IMR-90 (cell line): ENCODE data around the gene ANAPC7. TPM values are rescaled to one million over a fixed set of nuclear protein-coding genes. Genes with fewer than 3 reads are reported as not detected.

ENCODE experiments used
- ATAC-seq: fragments of 200-7000 bp; cut with Tn5 transposase; 2 replicates; pipeline ENCODE4 v1.9.1; 2020; ENCODE audit warnings: low read depth, mild to moderate bottlenecking, moderate library complexity
- BruUV-seq: library from RNA; stranded (reverse); fragments of 400-500 nt; replicated peaks from 2 replicates; lab custom pipeline; 2021; lab: Mats Ljungman, UMichigan
- CTCF ChIA-PET: fragments of 300-600 bp; formaldehyde crosslinking; extraction: SDS; loops from one replicate; lab custom pipeline; 2021; ENCODE audit warnings: antibody characterized with exemption; lab: Yijun Ruan, JAX
- POLR2A ChIA-PET: fragments of 300-600 bp; sonication (Branson Sonifier 250); formaldehyde crosslinking; loops from one replicate; lab custom pipeline; 2022; ENCODE audit warnings: antibody characterized with exemption; ENCODE audit not compliant: unreplicated experiment; lab: Charles Lee
- DNase-seq: peaks from one replicate; pipeline ENCODE4 v3.0.0; 2013
- H2AFZ ChIP-seq: replicated peaks from 2 replicates; pipeline ENCODE3; 2013; ENCODE audit warnings: low read length, mild to moderate bottlenecking; ENCODE audit not compliant: poor library complexity
- H2AK5ac ChIP-seq: 2 replicates; pipeline ENCODE4 v1.6.1; 2013; ENCODE audit warnings: low read depth, low read length, inconsistent platforms
- H2AK9ac ChIP-seq: replicated peaks from 2 replicates; pipeline ENCODE3; 2013; ENCODE audit warnings: mild to moderate bottlenecking, low read depth, low read length, moderate library complexity; ENCODE audit not compliant: poor library complexity
- H2BK120ac ChIP-seq: 2 replicates; pipeline ENCODE4 v1.6.1; 2013; ENCODE audit warnings: low read depth, low read length, inconsistent platforms
- H2BK15ac ChIP-seq: 3 replicates; pipeline ENCODE4 v1.6.1; 2013; ENCODE audit warnings: low read depth, low read length, inconsistent platforms
- H2BK20ac ChIP-seq: 2 replicates; pipeline ENCODE4 v1.6.1; 2013; ENCODE audit warnings: low read depth, mild to moderate bottlenecking, inconsistent platforms, low read length, moderate library complexity
- H2BK5ac ChIP-seq: 2 replicates; pipeline ENCODE4 v1.6.1; 2013; ENCODE audit warnings: mild to moderate bottlenecking, low read depth, low read length, inconsistent platforms; ENCODE audit not compliant: poor library complexity, severe bottlenecking
- H3K14ac ChIP-seq: replicated peaks from 2 replicates; pipeline ENCODE4 v1.6.1; 2013; ENCODE audit warnings: low read depth, low read length, inconsistent platforms
- H3K18ac ChIP-seq: 2 replicates; pipeline ENCODE4 v1.6.1; 2013; ENCODE audit warnings: low read depth, low read length, control low read depth
- H3K23ac ChIP-seq: 2 replicates; pipeline ENCODE4 v1.6.1; 2013; ENCODE audit warnings: low read depth, low read length, inconsistent platforms
- H3K27ac ChIP-seq: 2 replicates; pipeline ENCODE4 v1.5.1; 2013; ENCODE audit warnings: mild to moderate bottlenecking, control low read depth, low read length; ENCODE audit not compliant: insufficient read depth
- H3K27me3 ChIP-seq: 2 replicates; pipeline ENCODE4 v1.6.1; 2013; ENCODE audit warnings: low read length; ENCODE audit not compliant: control insufficient read depth, insufficient read depth
- H3K36me3 ChIP-seq: 2 replicates; pipeline ENCODE4 v1.6.1; 2013; ENCODE audit warnings: low read length, mixed read lengths; ENCODE audit not compliant: control insufficient read depth, insufficient read depth
- H3K4ac ChIP-seq: 2 replicates; pipeline ENCODE4 v1.6.1; 2013; ENCODE audit warnings: low read depth, low read length, inconsistent platforms
- H3K4me1 ChIP-seq: 2 replicates; pipeline ENCODE4 v1.6.1; 2013; ENCODE audit warnings: low read length, mixed read lengths; ENCODE audit not compliant: control insufficient read depth, insufficient read depth
- H3K4me2 ChIP-seq: 2 replicates; pipeline ENCODE4 v1.6.1; 2013; ENCODE audit warnings: low read depth, mild to moderate bottlenecking, control low read depth, low read length, moderate library complexity
- H3K4me3 ChIP-seq: 2 replicates; pipeline ENCODE4 v1.5.1; 2013; ENCODE audit warnings: low read depth, mild to moderate bottlenecking, control low read depth, low read length, moderate library complexity; ENCODE audit not compliant: insufficient read depth
- H3K56ac ChIP-seq: 2 replicates; pipeline ENCODE4 v1.6.1; 2013; ENCODE audit warnings: low read length, inconsistent platforms; ENCODE audit not compliant: insufficient read depth; ENCODE audit errors: extremely low read depth
- H3K79me1 ChIP-seq, 2 experiments: 2 replicates each; pipeline ENCODE4 v1.6.1; 2013; ENCODE audit warnings: low read length in 2 of 2, inconsistent platforms in 1 of 2, low read depth in 1 of 2
- H3K9ac ChIP-seq: 2 replicates; pipeline ENCODE4 v1.6.1; 2013; ENCODE audit warnings: low read depth, low read length, control low read depth
- H3K9me1 ChIP-seq: 2 replicates; pipeline ENCODE4 v1.6.1; 2013; ENCODE audit warnings: low read length, inconsistent platforms; ENCODE audit not compliant: insufficient read depth
- H3K9me3 ChIP-seq: 2 replicates; pipeline ENCODE4 v1.6.1; 2013; ENCODE audit warnings: low read length; ENCODE audit not compliant: control insufficient read depth, insufficient read depth
- H4K20me1 ChIP-seq: 2 replicates; pipeline ENCODE4 v1.6.1; 2013; ENCODE audit warnings: low read length, inconsistent platforms; ENCODE audit not compliant: insufficient read depth
- H4K5ac ChIP-seq: 2 replicates; pipeline ENCODE4 v1.6.1; 2013; ENCODE audit warnings: mild to moderate bottlenecking, low read depth, low read length, control low read depth
- H4K8ac ChIP-seq, 2 experiments: 2 replicates each; pipeline ENCODE4 v1.6.1; 2013; ENCODE audit warnings: low read depth in 2 of 2, low read length in 2 of 2, control low read depth in 1 of 2, inconsistent platforms in 1 of 2
- H4K91ac ChIP-seq: 2 replicates; pipeline ENCODE4 v1.6.1; 2013; ENCODE audit warnings: low read depth, low read length, inconsistent platforms; ENCODE audit not compliant: insufficient read depth
- CHD1 ChIP-seq: IDR thresholded peaks from 2 replicates; pipeline ENCODE4 v1.6.1; 2012; ENCODE audit warnings: low read depth, low read length, improper control_type of control experiment
- ELK1 ChIP-seq: fragments of 150-350 bp; IDR thresholded peaks from 2 replicates; pipeline ENCODE4 v1.6.1; 2016; ENCODE audit warnings: low read depth, mild to moderate bottlenecking, low read length, moderate library complexity, borderline replicate concordance
- MAFK ChIP-seq: IDR thresholded peaks from 2 replicates; pipeline ENCODE4 v1.6.1; 2012; ENCODE audit warnings: low read depth, low read length, improper control_type of control experiment
- MAZ ChIP-seq: IDR thresholded peaks from 2 replicates; pipeline ENCODE4 v1.6.1; 2012; ENCODE audit warnings: low read depth, mild to moderate bottlenecking, low read length, improper control_type of control experiment, moderate library complexity, borderline replicate concordance
- NFE2L2 ChIP-seq: fragments of 150-350 bp; IDR thresholded peaks from 2 replicates; pipeline ENCODE4 v1.6.1; 2016; ENCODE audit warnings: low read depth, mild to moderate bottlenecking, low read length
- POLR2A ChIP-seq: IDR thresholded peaks from 2 replicates; pipeline ENCODE4 v1.6.1; 2012; ENCODE audit warnings: mild to moderate bottlenecking, low read depth, low read length
- WGBS, 2 experiments: methylation state at CpG; one replicate each; pipeline versions ENCODE4 v1.1.5 to v1.1.7; 2013; ENCODE audit warnings: missing lambda C conversion rate in 2 of 2; ENCODE audit not compliant: insufficient read length in 1 of 2; ENCODE audit errors: extremely low coverage in 2 of 2; 5-methylcytosine and 5-hydroxymethylcytosine counted together
- dilution Hi-C: fragments of 300-500 bp; cut with HindIII; formaldehyde crosslinking; loops from one replicate; pipeline ENCODE4 v1.14.3; 2018; ENCODE audit warnings: low sequenced_read_pairs; ENCODE audit not compliant: unreplicated experiment
- in situ Hi-C: fragments of 300-500 bp; cut with MboI; formaldehyde crosslinking; loops from 3 replicates; pipeline ENCODE4 v1.14.3; 2019; ENCODE audit warnings: low sequenced_read_pairs, inconsistent platforms, mixed read lengths
- intact Hi-C: fragments of 100-400 bp; cut with micrococcal nuclease; formaldehyde crosslinking; loops from 2 replicates; pipeline ENCODE4 v1.10.0; 2022
- polyA plus RNA-seq, 3 experiments: library from polyadenylated mRNA; depleted of rRNA; stranded (reverse); fragments of >200 nt; gene quantifications; 2 replicates each; pipeline ENCODE4 v1.2.3, GENCODE V29; 2012; ENCODE audit warnings: low replicate concordance in 1 of 3
- total RNA-seq: library from RNA; depleted of rRNA; stranded (reverse); fragments of >200 nt; gene quantifications from 2 replicates; pipeline ENCODE4 v1.2.3, GENCODE V29; 2012
- TF ChIP-seq, protein P1 (sequence below): fragments of 150-350 bp; IDR thresholded peaks from 2 replicates; pipeline ENCODE4 v1.6.1; 2017; ENCODE audit warnings: mild to moderate bottlenecking, antibody characterized with exemption, low read length, low read depth

ANAPC7 gene
- total and polyA plus RNA-seq, 2 of the 4 experiments (the other 2 are of a cell fraction) = 46.4 to 57.9 TPM

DNA sequence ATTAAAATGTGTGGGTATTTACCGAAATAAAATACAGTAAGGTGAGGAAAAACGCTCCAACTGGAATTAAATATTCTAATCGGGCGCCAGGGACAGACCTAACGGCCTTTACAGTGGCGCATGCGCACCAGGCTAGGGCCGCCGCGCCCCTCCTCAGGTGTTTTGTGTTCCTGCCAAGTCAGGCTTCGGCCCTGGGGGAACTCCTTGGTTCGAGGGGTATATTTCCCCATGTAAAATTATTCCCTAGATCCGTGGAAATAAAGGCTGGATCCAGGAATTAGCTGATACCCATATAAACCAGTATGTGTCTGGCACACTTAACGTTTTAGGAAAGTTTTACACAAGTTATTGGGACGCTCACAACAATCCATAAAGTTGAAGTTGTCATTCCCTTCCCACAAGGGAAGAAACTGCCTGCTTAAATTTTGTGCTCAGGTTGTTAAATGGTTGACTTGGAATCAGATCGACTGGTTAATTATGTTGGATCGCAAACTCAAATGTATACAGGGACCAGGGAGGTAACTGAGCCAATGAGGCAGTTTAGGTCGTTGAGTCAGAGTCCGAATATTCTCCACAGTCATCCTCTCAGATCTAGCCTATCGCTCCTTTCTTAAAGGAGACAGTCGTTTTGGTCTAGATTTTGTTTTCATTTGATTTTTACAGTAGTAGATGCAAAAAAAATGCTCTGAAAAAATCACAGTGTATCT lies 621 bp upstream of the ANAPC7 start:
- peak overlapping the region; percentile 87 for H3K27ac ChIP-seq
- CTCF ChIA-PET = no interaction called here
- peaks cover 9% of the 10 kb centered on the region for H3K36me3 ChIP-seq
- H3K56ac ChIP-seq = peak overlapping the region; percentile 100
- BruUV-seq = no TSS peak
- peak overlapping the region; percentile 86 for H3K4ac ChIP-seq
- intact Hi-C loops = no loop called here
- peaks cover 13 to 40% of the 10 kb centered on the region in 2 experiments for H3K79me1 ChIP-seq
- H3K9me3 ChIP-seq = no peaks in the 10 kb centered on the region
- 0 out of 2 replicates have a peak, but pooled peaks cover 3% of the 10 kb centered on the region for H4K20me1 ChIP-seq
- H2BK5ac ChIP-seq = peak overlapping the region; percentile 96
- in situ Hi-C loops = no loop called here
- peak overlapping the region; percentile 40 for H2BK20ac ChIP-seq
- peak overlapping the region; percentile 96 for H3K18ac ChIP-seq
- 13% methylated on average over 3 of the region's 21 CpGs; no CpG with 5 or more reads in 1 of the 2 experiments for WGBS, 2 experiments
- peaks cover 3% of the 10 kb centered on the region; the same call in 1 of the 2 replicates for H3K4me1 ChIP-seq
- H2BK120ac ChIP-seq = peak overlapping the region; percentile 93
- POLR2A ChIA-PET = no interaction called here
- peak overlapping the region; percentile 97 for H4K91ac ChIP-seq
- H2AK9ac ChIP-seq = peak overlapping the region; percentile 10
- H3K4me2 ChIP-seq = peak overlapping the region; percentile 99
- H4K5ac ChIP-seq = peak overlapping the region; percentile 100
- peak overlapping the region; percentile 98 for H2BK15ac ChIP-seq
- ATAC-seq = peak; percentile 80
- peak overlapping the region; percentile 90 for H3K9ac ChIP-seq
- dilution Hi-C loops = no loop called here
- peak overlapping the region; percentile 82 for H3K4me3 ChIP-seq
- peak overlapping the region; percentile 94 for H3K14ac ChIP-seq
- peaks cover 3% of the 10 kb centered on the region for H3K9me1 ChIP-seq
- peak overlapping the region; percentile 90 for H3K23ac ChIP-seq
- peak overlapping the region; percentile 98 for H2AFZ ChIP-seq
- H3K27me3 ChIP-seq = no peaks in the 10 kb centered on the region; the same call in 1 of the 2 replicates
- peak overlapping the region; percentile 99 to 100 for H4K8ac ChIP-seq
- DNase-seq = peak; percentile 40
- H2AK5ac ChIP-seq = peak overlapping the region; percentile 86
- TF ChIP-seq NFE2L2 (no peak), MAZ (no peak), MAFK (no peak), CHD1 (no peak), POLR2A (no peak), ELK1 (no peak)
- TF ChIP-seq, protein P1, sequence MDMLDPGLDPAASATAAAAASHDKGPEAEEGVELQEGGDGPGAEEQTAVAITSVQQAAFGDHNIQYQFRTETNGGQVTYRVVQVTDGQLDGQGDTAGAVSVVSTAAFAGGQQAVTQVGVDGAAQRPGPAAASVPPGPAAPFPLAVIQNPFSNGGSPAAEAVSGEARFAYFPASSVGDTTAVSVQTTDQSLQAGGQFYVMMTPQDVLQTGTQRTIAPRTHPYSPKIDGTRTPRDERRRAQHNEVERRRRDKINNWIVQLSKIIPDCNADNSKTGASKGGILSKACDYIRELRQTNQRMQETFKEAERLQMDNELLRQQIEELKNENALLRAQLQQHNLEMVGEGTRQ = no peak
